Loucy (cell line): ENCODE results near the gene TBX10.

Experiments
- H2AFZ ChIP-seq: fragments of 200-600 bp; sonication (generic); 2 replicates; pipeline ENCODE4 v1.6.0; 2016; ENCODE audit warnings: antibody characterized with exemption, mild to moderate bottlenecking, low read length, moderate library complexity
- H3F3A ChIP-seq: fragments of 200-600 bp; 2 replicates; pipeline ENCODE4 v1.6.0; 2016; ENCODE audit warnings: antibody characterized with exemption, low read depth, mild to moderate bottlenecking
- H3K27me3 ChIP-seq: fragments of 200-600 bp; sonication (generic); 2 replicates; pipeline ENCODE4 v1.6.1; 2014; ENCODE audit warnings: low read length, mild to moderate bottlenecking; ENCODE audit not compliant: insufficient read depth, poor library complexity, severe bottlenecking
- H3K36me3 ChIP-seq: fragments of 200-600 bp; sonication (generic); 2 replicates; pipeline ENCODE4 v1.6.1; 2016; ENCODE audit warnings: low read length; ENCODE audit not compliant: insufficient read depth
- H3K4me1 ChIP-seq: fragments of 200-600 bp; sonication (generic); 2 replicates; pipeline ENCODE4 v1.5.1; 2014; ENCODE audit warnings: low read length, mild to moderate bottlenecking; ENCODE audit not compliant: insufficient read depth, poor library complexity, severe bottlenecking
- H3K4me2 ChIP-seq: fragments of 200-600 bp; sonication (generic); 2 replicates; pipeline ENCODE4 v1.6.0; 2014; ENCODE audit warnings: antibody characterized with exemption, low read length, low read depth, mild to moderate bottlenecking; ENCODE audit not compliant: poor library complexity, severe bottlenecking
- H3K4me3 ChIP-seq: fragments of 200-600 bp; sonication (generic); 2 replicates; pipeline ENCODE4 v1.5.1; 2014; ENCODE audit warnings: low read length, mild to moderate bottlenecking, mixed read lengths; ENCODE audit not compliant: poor library complexity, severe bottlenecking
- H3K79me2 ChIP-seq: fragments of 200-600 bp; sonication (generic); 2 replicates; pipeline ENCODE4 v1.6.1; 2014; ENCODE audit warnings: low read length; ENCODE audit not compliant: insufficient read depth
- H3K9ac ChIP-seq: fragments of 200-600 bp; sonication (generic); 2 replicates; pipeline ENCODE4 v1.6.0; 2014; ENCODE audit warnings: mild to moderate bottlenecking, low read depth, low read length, moderate library complexity; ENCODE audit not compliant: poor library complexity, severe bottlenecking
- H3K9me2 ChIP-seq: fragments of 200-600 bp; sonication (generic); replicated peaks from 2 replicates; pipeline ENCODE4 v1.6.1; 2016; ENCODE audit warnings: low read depth, low read length, mixed read lengths
- H3K9me3 ChIP-seq: fragments of 200-600 bp; sonication (generic); 2 replicates; pipeline ENCODE4 v1.6.1; 2014; ENCODE audit warnings: mild to moderate bottlenecking, antibody characterized with exemption, low read length, low read depth; ENCODE audit not compliant: insufficient read depth
- H4K20me1 ChIP-seq: fragments of 200-600 bp; sonication (generic); 2 replicates; pipeline ENCODE4 v1.6.0; 2014; ENCODE audit warnings: antibody characterized with exemption, low read length, mild to moderate bottlenecking; ENCODE audit not compliant: insufficient read depth, poor library complexity, severe bottlenecking
- CTCF ChIP-seq: fragments of 200-600 bp; sonication (generic); conservative IDR thresholded peaks from 2 replicates; pipeline ENCODE4 v1.5.1; 2014; ENCODE audit warnings: mild to moderate bottlenecking, antibody characterized with exemption, low read length
- EZH2phosphoT487 ChIP-seq: fragments of 200-600 bp; IDR thresholded peaks from 2 replicates; pipeline ENCODE4 v1.6.1; 2018; ENCODE audit warnings: antibody characterized with exemption, mild to moderate bottlenecking, moderate library complexity, borderline replicate concordance

Gene TBX10

GRCh38 chr11:67633758-67634365 lies 5.7 kb downstream of the TBX10 start:
- Histone ChIP-seq H3K9ac (no peak overlapping the region), H3K4me1 (peaks cover 14% of the 10 kb centered on the region), H3K27me3 (no peaks in the 10 kb centered on the region), H3K4me3 (no peak overlapping the region), H2AFZ (no peak overlapping the region), H3K9me3 (no peaks in the 10 kb centered on the region), H3F3A (0 out of 2 replicates have a peak, but pooled peaks cover 3% of the 10 kb centered on the region), H3K4me2 (no peak overlapping the region), H3K79me2 (peaks cover 2% of the 10 kb centered on the region; the same call in 1 of the 2 replicates), H3K9me2 (no peaks in the 10 kb centered on the region), H3K36me3 (no peaks in the 10 kb centered on the region), H4K20me1 (no peaks in the 10 kb centered on the region)
- TF ChIP-seq EZH2phosphoT487 (no peak), CTCF (no peak)

- no peak overlapping the region for H2AFZ ChIP-seq
- H3K4me2 ChIP-seq, result no peak overlapping the region
- no peaks in the 10 kb centered on the region for H3K9me3 ChIP-seq
- no peak overlapping the region for H3K4me3 ChIP-seq
- H3K9me2 ChIP-seq, result no peaks in the 10 kb centered on the region
- H3F3A ChIP-seq, result 0 out of 2 replicates have a peak, but pooled peaks cover 3% of the 10 kb centered on the region
- H3K27me3 ChIP-seq, result no peaks in the 10 kb centered on the region
- peaks cover 21% of the 10 kb centered on the region for H3K4me1 ChIP-seq
- H3K79me2 ChIP-seq, result peaks cover 9% of the 10 kb centered on the region; the same call in 1 of the 2 replicates
- H4K20me1 ChIP-seq, result no peaks in the 10 kb centered on the region
- no peak for TF ChIP-seq EZH2phosphoT487
- TF ChIP-seq CTCF, result no peak
- no peak overlapping the region for H3K9ac ChIP-seq
- no peaks in the 10 kb centered on the region for H3K36me3 ChIP-seq
Measured at GRCh38 chr11:67632982-67633755, 6.4 kb downstream of the TBX10 start.

GRCh38 chr11:67632175-67632981 lies 7.2 kb downstream of the TBX10 start:
- Histone ChIP-seq H3K9ac (no peak overlapping the region), H3K27me3 (no peaks in the 10 kb centered on the region), H2AFZ (no peak overlapping the region), H3K79me2 (peaks cover 16% of the 10 kb centered on the region; the same call in 1 of the 2 replicates), H3F3A (0 out of 2 replicates have a peak, but pooled peaks cover 3% of the 10 kb centered on the region), H3K4me3 (no peak overlapping the region), H3K9me3 (no peaks in the 10 kb centered on the region), H4K20me1 (peaks cover 3% of the 10 kb centered on the region), H3K4me1 (peaks cover 21% of the 10 kb centered on the region), H3K4me2 (no peak overlapping the region), H3K9me2 (no peaks in the 10 kb centered on the region), H3K36me3 (no peaks in the 10 kb centered on the region)
- TF ChIP-seq EZH2phosphoT487 (no peak), CTCF (no peak)
